ENCODE measurements around the gene SKIL.
"Not testable (repeated sequence)": the region's sequence is repeated elsewhere in the genome, so short reads cannot be mapped to it uniquely, and the experiment has no call there.

The SKIL gene, protein sequence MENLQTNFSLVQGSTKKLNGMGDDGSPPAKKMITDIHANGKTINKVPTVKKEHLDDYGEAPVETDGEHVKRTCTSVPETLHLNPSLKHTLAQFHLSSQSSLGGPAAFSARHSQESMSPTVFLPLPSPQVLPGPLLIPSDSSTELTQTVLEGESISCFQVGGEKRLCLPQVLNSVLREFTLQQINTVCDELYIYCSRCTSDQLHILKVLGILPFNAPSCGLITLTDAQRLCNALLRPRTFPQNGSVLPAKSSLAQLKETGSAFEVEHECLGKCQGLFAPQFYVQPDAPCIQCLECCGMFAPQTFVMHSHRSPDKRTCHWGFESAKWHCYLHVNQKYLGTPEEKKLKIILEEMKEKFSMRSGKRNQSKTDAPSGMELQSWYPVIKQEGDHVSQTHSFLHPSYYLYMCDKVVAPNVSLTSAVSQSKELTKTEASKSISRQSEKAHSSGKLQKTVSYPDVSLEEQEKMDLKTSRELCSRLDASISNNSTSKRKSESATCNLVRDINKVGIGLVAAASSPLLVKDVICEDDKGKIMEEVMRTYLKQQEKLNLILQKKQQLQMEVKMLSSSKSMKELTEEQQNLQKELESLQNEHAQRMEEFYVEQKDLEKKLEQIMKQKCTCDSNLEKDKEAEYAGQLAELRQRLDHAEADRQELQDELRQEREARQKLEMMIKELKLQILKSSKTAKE

DNA sequence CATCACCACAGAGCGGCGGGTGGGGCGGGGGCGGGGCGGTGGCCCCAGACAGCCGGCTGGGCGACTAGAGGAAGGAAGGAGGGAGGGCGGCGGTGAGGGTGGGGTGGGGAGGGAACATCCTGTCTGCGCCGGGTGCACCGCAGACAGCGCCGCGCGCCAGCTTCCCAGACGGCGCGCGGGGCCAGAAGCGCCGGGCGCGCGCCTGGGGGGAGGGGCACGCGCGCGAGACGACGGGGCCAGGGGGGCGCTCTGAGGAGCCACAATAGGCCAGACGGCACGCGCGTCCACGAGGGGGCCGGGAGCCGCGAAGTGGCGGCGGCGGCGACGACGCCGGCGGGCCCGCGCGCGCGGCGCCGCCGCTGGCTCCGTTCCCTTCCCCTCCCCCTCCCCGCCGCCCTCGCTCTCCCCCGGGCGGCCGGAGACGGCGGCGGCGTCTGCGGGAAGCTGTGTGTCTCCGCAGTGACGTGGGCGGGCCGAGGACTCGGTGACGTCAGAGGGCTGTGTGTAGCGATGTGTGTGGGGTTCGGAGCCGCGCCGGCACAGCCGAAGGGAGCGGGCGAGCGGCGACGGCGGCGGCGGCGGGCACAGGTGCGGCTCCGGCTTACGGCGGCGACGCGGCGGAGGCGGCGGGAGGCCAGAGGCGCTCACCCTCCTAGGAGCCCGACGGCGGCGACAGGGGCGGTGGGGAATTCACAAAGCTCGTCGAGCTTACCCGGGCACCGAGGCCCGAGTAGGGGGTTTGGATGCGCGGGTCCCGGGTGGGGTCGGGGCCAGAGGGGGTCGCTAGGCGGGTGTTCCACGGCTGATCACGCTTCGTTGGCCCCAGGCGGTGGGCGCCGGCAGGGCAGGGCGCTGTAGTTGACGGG is at the start of gene SKIL:
Gene SKIL (plus strand): TSS at position 540 of the 866 bp plus-strand sequence. CDS start 2,617 bp downstream, outside the sequence.
- DNase-seq (ENCODE audit: low spot score): peak; percentile 91

DNA sequence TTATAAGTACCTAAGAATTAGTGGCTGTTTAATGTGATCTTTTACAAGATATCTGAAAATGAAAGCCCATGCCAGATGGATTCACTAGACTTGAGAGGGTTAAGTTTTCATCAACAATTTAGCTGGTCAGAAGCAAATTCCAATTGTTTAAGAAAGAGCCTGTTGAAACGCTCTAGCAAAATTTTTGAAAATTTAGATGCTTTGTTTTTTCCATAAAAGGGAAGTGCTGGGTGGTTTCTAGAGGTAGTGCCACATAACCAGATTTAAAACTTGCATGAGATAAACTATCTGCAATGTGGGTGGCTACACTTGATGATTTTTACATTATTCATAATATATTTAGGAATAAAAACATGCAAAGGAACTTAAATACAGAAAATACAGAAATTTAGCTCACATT is 48.5 kb upstream of the SKIL start:
- DNase-seq (ENCODE audit: low spot score): no peak

DNA sequence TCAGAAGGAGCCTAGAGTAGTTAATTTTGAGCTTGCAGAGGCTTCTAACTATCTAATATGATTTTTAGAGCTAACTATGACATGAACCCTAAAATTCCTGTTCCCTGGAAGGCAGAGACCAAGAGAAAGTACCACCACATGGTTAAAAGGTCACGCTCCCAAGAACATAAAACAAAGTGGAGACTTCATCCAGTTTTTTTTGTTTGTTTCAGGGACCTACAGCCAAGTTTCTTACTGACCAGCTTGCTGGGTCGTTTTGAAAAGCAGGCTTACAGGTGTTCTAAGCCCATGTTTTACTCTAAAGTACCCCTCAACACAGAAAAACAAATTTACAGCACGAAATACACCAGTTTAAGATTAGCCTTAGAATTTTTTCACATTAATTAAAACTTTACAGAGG is 39.6 kb upstream of the SKIL start:
- DNase-seq (ENCODE audit: low spot score): no peak

DNA sequence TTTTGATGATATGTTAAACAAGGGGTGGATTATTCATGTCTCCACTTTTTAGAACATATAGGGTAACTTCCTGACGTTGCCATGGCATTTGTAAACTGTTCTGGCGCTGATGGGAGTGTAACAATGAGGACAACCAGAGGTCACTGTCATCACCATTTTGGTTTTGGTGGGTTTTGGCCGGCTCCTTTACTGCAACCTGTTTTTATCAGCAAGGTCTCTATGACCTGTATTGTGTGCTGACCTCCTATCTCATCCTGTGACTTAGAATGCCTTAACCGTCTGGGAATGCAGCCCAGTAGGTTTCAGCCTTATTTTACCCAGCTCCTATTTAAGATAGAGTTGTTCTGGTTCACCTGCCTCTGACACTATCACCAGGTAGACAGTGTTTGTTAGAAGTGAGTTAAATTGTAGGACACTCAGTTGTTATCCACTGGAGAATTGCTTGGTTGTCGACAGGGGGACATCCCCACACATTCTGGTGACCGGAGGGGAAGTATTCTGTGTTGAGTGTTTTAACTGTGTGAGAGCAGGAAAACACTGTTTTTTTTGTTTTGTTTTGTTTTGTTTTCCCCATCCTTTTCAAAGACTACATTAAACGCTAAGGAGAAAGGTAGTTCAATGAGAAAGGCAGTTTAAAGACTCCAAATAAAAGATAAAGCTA is 36.9 kb upstream of the SKIL start:
- DNase-seq (ENCODE audit: low spot score): no peak

DNA sequence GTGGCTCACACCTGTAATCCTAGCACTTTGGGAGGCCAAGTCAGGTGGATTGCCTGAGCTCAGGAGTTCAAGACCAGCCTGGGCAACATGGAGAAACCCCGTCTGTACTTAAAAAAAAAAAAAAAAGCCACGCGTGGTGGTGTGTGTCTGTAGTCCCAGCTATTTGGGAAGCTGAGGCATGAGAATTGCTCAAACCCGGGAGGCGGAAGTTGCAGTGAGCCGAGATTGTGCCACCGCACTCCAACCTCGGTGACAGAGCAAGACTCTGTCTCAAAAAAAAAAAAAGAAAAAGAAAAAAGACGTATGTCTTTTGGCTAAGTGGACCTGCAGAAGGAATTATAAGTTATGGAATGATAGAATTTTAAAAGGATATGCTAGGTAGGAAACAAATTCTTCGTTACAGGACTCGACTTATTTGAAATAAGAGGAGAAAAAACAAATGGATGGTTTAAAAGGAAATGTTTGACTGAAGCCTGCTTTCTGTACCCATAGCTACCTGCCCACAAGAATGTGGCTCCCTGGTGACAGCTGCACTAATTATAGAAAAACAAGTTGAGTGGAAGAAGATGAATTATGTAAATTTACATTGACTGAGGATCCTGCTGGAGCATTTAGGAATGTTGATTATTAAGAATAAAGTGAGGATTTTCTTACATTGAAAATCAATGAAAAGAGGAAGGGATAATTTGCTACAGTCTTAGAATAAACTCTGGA is 36.0 kb upstream of the SKIL start:
- no peak for DNase-seq (ENCODE audit: low spot score)

DNA sequence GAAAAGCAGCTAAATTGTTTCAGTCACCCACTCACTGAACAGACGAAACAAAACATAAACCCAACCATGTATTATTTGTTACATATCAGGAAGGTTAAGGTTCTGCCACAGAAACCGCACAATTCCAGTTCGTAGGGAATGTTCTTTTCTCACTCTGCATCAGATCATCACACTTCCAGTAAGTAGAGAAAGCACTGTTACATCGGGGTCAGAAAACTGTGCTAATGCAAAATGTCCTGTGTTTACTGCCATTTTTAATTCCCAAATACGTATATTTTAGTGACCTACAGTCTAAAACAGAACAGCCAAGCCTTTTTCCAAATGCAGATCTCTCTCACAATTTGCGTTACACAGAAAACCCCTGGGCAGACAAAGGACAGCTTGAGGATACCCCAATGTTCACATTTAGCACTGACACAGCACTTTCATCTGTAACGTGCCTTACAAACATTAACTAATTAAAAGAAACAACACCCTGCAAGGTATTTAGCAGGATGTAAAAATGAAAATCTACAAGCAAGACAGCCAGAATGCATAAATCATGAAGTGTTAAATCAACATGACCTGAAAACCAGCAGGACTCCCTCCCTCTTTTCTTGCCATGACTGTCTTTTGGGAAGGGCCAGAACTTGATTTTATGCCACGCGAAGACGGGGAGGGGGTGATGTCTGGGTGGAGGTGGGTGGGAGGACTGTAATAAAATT is 34.8 kb upstream of the SKIL start:
- DNase-seq (ENCODE audit: low spot score): no peak

DNA sequence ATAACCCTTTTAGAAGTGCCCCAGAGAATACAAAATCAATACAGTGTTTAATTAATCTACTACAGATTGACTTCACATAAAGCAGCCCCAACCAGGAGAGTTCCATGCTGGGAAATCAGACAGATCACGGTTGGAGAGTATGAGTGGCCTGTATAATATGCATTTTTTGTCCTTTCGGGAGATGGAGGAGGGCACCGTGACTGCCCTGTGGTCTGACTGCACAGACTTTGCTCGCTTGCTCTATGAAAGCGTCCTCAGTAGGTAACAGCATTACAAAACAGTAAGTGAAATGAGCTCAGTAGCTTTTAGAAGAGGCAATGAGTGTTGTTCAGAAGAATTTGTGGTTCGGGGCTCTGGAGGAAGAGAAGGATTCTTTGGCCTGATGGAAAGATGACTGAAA is 34.2 kb upstream of the SKIL start:
- no peak for DNase-seq (ENCODE audit: low spot score)

DNA sequence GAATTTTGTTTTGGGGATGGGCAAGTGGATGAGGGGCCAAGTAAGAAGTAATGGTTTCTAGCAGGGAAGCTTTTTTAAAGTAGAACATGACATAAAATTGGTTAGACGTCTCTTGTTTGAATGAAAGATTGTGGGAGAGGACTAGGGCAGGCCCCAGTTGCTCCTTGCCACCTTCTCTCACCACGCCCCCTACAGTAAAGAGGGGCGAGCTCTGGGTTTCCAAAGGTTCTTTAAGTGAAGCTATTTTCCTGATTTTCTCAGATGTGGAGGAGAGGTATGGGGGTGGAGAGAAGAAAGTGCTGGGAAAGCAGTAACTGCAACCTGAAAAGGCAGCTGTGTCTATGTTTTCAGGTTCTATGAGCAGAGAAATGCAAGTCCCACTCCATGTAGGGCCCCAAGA is 32.6 kb upstream of the SKIL start:
- DNase-seq (ENCODE audit: low spot score): no peak

DNA sequence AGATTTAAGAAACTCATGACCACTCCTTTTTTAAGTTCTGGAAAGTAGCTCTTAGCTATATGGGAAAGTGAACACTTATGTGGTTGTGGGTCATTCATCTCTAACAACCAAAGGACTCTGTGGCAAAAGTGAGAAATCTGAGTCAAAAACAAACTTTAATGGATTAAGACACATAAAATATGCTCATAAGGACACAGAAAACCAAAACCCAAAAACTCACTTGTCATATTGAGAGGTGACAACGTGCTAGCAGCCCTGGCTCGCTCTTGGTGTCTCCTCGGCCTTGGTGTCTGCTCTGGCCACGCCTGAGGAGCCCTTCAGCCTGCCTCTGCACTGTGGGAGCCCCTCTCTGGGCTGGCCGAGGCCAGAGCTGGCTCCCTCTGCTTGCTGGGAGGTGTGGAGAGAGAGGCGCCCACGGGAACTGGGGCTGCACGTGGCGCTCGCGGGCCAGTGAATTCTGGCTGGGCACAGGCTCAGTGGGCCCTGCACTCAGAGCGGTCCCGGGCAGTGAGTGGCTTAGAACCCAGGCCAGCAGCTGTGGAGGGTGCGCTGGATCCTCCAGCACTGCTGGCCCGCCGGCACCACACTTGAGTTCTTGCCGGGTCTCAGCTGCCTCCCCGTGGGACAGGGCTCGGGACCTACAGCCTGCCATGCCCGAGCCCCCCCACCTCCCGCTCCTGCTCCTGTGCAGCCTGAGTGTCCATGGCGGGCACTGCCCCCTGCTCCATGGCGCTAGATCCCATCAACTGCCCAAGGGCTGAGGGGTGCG is 30.3 kb upstream of the SKIL start:
- DNase-seq (ENCODE audit: low spot score): no peak

DNA sequence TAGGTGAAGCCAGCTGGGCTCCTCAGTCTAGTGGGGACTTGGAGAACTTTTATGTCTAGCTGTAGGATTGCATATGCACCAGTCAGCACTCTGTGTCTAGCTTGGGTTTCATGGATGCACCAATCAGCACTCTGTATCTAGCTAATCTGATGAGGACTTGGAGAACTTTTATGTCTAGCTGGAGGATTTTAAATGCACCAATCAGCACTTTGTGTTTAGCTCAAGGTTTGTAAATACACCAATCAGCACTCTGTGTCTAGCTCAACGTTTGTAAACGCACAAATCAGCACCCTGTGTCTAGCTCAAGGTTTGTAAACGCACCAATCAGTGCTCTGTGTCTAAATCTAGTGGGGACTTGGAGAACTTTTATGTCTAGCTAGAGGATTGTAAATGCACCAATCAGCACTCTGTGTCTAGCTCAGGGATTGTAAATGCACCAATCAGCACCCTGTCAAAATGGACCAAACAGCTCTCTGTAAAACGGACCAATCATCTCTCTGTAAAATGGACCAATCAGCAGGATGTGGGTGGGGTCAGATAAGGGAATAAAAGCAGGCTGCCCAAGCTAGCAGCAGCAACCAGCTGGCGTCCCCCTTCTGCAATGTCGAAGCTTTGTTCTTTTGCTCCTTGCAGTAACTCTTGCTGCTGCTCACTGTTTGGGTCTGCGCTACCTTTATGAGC is 29.5 kb upstream of the SKIL start:
- not testable (repeated sequence) for DNase-seq (ENCODE audit: low spot score)

DNA sequence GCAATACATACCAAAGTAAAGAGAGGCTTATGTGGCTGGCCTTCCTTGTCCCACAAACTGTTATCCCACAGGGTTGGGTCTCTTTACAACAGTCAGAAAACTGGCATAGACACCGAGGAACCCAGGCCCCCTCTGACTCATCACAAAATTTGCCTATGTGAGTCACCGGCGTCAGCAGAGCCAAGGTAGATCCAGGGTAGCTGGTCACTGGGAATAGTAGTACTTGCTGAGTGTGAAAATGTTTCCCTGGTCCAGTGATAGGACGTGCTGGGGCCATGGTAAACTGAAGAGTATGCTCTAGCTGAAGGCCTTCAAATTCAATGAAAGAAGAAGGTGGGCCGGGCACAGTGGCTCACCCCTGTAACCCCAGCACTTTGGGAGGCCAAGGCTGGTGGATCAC is 27.1 kb upstream of the SKIL start:
- DNase-seq (ENCODE audit: low spot score): no peak

DNA sequence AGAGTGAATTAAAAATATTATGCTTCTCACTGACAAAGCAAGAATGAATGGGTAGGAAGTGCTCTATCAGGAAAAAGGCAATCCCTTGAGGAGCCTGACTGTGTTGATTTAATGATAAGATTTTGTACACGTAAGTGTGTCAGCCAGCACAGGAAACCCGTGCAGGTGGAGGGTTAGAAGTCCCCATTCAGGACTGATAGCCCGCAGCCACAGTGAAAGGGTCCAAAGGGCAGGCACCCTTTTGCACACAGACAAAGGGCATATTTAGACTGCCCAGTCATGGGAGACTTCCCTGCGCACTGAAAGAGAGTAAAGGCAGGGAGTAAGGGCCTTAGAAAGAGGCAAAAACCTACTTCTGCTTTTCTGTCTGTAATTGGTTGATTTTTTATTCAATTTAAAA is 26.4 kb upstream of the SKIL start:
- DNase-seq (ENCODE audit: low spot score): no peak

DNA sequence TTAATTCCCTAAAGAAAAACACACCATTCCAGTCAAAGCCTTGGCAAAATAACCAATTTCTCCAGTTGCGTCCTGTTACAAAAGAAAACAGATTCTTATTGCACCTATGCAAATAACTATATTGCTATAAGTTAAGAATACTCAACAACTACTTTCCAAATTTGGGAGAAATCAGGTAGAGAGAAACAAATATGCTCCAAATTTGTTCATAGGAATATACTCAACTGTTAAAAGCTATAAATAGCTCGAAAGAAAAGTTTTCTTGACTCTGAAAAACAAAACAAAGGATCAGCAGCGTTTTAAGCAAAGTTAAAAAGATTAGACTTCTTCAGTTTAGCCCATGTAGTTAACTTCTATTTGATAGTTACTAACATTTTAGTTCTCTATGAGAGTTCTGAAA is 20.1 kb upstream of the SKIL start:
- DNase-seq (ENCODE audit: low spot score): no peak

DNA sequence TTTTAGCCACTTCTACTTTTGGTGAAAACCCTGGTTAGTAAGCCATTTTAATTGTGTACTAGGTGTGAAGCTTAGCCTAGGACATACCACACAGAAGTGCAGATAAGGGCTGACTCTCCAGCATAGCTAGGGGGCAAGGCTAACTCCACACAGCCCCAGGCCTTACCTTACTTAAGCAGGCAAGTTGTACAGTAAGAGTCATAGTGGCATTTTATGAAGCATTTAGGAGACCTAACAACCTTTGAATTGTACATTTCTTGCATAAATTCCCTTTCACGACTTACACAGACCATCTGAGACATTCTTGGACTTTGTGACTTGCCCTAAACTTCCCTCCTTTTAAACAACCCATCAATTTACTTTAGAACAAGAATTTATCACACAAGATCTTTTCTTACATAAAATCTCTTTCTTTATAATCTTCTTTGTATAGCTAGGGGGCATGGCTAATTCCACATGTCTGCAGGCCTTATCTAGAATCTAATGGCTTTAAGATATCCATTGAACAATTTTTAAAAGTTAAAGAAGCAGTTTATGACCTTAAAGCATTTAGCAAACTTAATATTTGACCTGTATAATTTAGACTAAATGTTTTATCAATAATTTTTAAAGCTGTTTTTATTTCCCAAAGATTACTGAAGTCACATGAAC is 18.7 kb upstream of the SKIL start:
- no peak for DNase-seq (ENCODE audit: low spot score)

DNA sequence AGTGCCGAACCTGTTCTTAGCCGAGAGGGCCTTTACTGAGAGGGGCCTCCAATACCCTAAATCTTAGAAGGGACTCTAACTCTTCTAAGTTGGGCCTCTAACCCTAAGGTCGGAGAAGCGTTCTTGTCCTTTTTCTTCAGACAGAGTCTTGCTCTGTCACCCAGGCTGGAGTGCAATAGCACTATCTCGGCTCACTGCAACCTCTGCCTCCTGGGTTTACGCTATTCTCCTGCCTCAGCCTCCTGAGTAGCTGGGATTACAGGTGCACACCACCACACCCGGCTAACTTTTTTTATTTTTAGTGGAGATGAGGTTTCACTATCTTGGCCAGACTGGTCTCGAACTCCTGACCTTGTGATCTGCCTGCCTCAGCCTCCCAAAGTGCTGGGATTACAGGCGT is 15.2 kb upstream of the SKIL start:
- not testable (repeated sequence) for DNase-seq (ENCODE audit: low spot score)

DNA sequence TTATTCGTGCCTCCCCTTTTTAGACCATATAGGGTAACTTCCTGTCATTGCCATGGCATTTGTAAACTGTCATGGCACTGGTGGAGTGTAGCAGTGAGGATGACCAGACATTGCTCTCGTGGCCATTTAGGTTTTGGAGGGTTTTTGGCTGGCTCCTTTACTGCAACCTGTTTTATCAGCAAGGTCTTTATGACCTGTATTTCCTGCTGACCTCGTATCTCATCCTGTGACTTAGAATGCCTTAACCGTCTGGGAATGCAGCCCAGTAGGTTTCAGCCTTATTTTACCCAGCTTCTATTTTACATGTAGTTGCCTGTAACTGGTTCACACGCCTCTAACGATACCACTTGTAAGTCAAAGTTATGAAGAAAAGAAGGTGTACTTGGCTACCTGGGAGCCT is 13.7 kb upstream of the SKIL start:
- DNase-seq (ENCODE audit: low spot score): not testable (repeated sequence)

DNA sequence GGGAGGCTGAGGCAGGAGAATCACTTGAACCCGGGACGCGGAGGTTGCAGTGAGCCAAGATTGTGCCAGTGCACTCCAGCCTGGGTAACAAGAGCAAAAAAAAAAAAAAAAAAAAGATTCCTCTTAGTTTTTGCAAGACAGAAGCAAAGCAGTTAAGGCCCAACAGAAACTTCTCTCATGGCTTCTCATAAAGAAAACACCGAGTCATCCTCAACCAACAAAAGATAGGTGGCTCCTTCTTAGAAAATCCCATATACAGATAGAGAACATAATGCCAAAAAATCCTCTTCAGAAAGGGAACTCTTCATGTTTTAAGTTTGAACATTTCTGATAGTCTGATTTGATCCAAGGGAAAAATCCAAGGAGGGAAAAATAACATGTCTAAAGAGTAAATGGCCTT is 12.5 kb upstream of the SKIL start:
- no peak for DNase-seq (ENCODE audit: low spot score)

DNA sequence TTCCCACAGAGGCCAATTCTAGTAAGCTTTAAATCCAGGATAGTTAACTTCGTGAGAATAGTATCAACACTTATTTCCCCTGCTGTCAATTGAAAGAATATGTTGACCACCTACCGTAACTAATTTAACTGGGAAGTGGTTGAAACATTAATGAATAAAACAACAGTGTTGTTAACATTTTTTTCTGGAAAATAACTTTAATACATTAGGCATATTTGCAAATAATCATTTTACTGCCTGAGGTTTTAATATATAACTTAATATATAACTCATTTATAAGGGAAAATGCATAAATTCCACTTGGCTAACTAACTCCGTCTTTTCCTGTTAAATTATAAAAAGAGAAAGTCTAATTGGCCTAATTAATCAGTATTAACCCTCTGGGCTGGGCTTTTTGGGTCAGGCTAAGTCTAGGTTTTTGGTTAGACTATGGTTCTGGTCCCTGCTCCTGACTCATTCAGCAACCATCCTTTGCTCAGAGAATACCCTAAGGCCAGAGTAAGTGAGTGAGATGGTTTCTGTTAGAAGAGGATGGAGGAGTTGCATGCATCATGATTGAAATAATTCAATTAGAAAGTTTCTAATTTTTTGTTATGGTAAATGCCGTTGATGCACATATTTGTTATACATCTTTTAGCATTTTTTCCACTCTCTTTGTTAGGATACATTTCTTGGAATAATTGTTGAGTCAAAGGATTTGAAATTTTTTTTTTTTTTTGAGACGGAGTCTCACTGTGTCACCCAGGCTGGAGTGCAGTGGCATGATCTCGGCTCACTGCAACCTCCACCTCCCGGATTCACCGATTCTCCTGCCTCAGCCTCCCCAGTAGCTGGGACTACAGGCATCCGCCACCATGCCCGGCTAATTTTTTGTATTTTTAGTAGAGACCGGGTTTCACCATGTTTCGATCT is 10.8 kb upstream of the SKIL start:
- DNase-seq (ENCODE audit: low spot score): no peak
